Body of pancreas (tissue), 4 donors: ENCODE data around the gene PFN3. TPM values are rescaled to one million over a fixed set of nuclear protein-coding genes. Genes with fewer than 3 reads are reported as not detected.

ENCODE experiments used
- ATAC-seq: fragments of 150-250 bp; one replicate; pipeline ENCODE4 v1.9.1; 2016
- DNase-seq, 4 donors: peaks; one replicate each; pipeline ENCODE4 v3.0.0-alpha.2; 2019
- H3K27ac ChIP-seq, 4 donors: fragments of 200-600 bp; sonication (generic); 1 replicate in 3 of 4; 2 replicates in 1 of 4; pipeline versions ENCODE4 v1.5.1 to v1.6.1; 2016 to 2019; ENCODE audit warnings: mild to moderate bottlenecking in 1 of 4, mixed read lengths in 1 of 4, moderate library complexity in 1 of 4
- H3K27me3 ChIP-seq, 2 donors: fragments of 200-600 bp; sonication (generic); one replicate each; pipeline ENCODE4 v1.6.0; 2016; ENCODE audit warnings: mild to moderate bottlenecking in 1 of 2
- H3K36me3 ChIP-seq, 2 donors: fragments of 200-600 bp; sonication (generic); replicated peaks in 1 of 2; 2 replicates each; pipeline ENCODE4 v1.5.1; 2016; ENCODE audit warnings: low read depth in 2 of 2; ENCODE audit not compliant: insufficient read depth in 1 of 2
- H3K4me1 ChIP-seq: fragments of 200-600 bp; sonication (generic); one replicate; pipeline ENCODE4 v1.6.0; 2016
- H3K4me3 ChIP-seq, 2 donors: fragments of 200-600 bp; sonication (generic); 1 replicate in 1 of 2; 2 replicates in 1 of 2; pipeline ENCODE4 v1.5.1; 2016 to 2019
- H3K9me3 ChIP-seq, 3 donors: fragments of 200-600 bp; sonication (generic); 1 replicate in 2 of 3; 2 replicates in 1 of 3; pipeline ENCODE4 v1.5.1; 2016
- POLR2A ChIP-seq, 3 donors: fragments of 450-650 bp; IDR thresholded peaks; one replicate each; pipeline ENCODE4 v1.6.1; 2016; ENCODE audit warnings: antibody characterized with exemption in 3 of 3, mild to moderate bottlenecking in 2 of 3
- WGBS, 2 donors: methylation state at CpG; one replicate each; pipeline ENCODE4 v1.1.5; 2017; 5-methylcytosine and 5-hydroxymethylcytosine counted together
- intact Hi-C: fragments of 100-400 bp; cut with DNase I; formaldehyde crosslinking; loops from one replicate; pipeline ENCODE4 v1.15.1; 2023
- total RNA-seq, 2 donors: library from RNA; depleted of rRNA; stranded (reverse); fragments of >200 nt; gene quantifications; one replicate each; pipeline ENCODE4 v1.1.0, GENCODE V29; 2016
- TF ChIP-seq, protein P1 (sequence below), 7 experiments: fragments of 450-650 bp in 4 of 7; fragments of 200-600 bp in 3 of 7; sonication (generic) in 3 of 7; IDR thresholded peaks; one replicate each; pipeline ENCODE4 v1.5.1; 2016 to 2019; ENCODE audit warnings: antibody characterized with exemption in 7 of 7

The PFN3 gene
- total RNA-seq, 2 donors from 2014 or later: not detected

DNA sequence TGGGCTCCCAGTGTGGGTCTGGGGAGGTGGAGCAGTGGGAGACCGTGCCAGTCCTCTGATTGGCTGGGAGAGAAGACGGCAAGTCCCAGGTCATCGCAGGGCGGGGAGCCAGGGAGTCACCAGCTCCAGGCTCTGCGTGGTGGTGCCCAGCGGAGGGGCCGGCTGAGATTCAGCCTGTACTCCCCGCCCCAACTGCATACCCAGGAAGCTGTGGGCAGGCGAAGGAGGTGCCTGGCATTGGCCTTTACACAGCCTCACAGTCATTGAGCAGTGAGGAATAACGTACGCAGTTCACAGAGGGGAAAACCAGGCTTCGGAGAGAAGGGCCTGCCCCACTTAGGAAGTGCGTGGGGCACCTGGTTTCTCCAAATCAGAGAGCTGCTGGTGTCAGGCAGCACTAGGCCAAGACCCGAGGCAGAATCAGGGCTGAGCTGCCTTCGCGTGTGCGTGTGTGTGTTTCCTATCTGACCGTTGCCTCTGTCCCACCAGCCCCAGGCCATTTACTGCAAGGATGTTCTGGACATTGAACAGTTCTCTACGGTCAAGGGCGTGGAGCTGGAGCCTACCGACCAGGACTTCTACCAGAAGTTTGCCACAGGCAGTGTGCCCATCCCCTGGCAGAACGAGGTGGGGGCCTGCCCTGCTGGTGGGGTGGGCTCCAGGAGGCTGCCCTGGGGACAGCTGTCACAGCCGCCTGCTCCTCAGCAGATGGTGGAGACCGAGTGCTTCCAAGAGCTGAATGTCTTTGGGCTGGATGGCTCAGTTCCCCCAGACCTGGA lies 39.9 kb upstream of the PFN3 start:
- Histone ChIP-seq H3K4me3 (no peak overlapping the region), H3K36me3 (peaks cover 0 to 7% of the 10 kb centered on the region in 2 donors), H3K4me1 (no peaks in the 10 kb centered on the region), H3K27me3 (no peaks in the 10 kb centered on the region), H3K9me3 (no peaks in the 10 kb centered on the region), H3K27ac (no peak overlapping the region)
- ATAC-seq (no peak), DNase-seq (no peak)
- intact Hi-C loops: no loop called here
- 79 to 91% methylated on average over 7 to 24 of the region's 24 CpGs for WGBS, 2 donors
- TF ChIP-seq, protein P1, sequence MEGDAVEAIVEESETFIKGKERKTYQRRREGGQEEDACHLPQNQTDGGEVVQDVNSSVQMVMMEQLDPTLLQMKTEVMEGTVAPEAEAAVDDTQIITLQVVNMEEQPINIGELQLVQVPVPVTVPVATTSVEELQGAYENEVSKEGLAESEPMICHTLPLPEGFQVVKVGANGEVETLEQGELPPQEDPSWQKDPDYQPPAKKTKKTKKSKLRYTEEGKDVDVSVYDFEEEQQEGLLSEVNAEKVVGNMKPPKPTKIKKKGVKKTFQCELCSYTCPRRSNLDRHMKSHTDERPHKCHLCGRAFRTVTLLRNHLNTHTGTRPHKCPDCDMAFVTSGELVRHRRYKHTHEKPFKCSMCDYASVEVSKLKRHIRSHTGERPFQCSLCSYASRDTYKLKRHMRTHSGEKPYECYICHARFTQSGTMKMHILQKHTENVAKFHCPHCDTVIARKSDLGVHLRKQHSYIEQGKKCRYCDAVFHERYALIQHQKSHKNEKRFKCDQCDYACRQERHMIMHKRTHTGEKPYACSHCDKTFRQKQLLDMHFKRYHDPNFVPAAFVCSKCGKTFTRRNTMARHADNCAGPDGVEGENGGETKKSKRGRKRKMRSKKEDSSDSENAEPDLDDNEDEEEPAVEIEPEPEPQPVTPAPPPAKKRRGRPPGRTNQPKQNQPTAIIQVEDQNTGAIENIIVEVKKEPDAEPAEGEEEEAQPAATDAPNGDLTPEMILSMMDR (IDR thresholded peaks at IDR 0.05): no peak
- no peak for TF ChIP-seq POLR2A (IDR thresholded peaks at IDR 0.05)

GRCh38 chr5:177439518-177440053 lies 39.1 kb upstream of the PFN3 start:
- 95 to 96% methylated on average over 4 of the region's 4 CpGs for WGBS, 2 donors
- Histone ChIP-seq H3K9me3 (no peaks in the 10 kb centered on the region), H3K36me3 (peaks cover 0 to 11% of the 10 kb centered on the region in 2 donors), H3K4me1 (no peaks in the 10 kb centered on the region), H3K27ac (no peak overlapping the region), H3K4me3 (no peak overlapping the region), H3K27me3 (no peaks in the 10 kb centered on the region)
- no peak for ATAC-seq
- no peak for TF ChIP-seq POLR2A (IDR thresholded peaks at IDR 0.05)
- TF ChIP-seq, protein P1 (IDR thresholded peaks at IDR 0.05): no peak
- DNase-seq: no peak
- intact Hi-C loops: no loop called here

DNA sequence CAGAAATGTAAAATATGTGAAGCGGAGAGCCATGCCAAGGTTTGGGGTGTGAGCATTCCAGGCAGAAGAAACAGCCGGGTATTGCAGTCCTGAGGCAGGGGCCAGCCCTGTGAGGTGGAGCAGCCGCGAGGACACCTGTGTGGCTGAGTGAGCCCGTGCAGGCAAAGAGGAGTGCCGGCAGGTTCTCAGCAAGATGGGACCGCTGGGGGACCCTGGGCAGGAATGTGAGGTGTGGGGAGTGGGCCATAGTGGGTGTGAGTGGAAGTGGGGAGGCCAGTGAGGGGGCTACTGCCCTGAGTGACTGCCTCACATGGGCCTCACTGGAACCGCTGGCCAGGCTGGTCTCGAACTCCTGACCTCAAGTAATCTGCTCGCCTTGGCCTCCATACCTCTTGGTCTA lies 38.0 kb upstream of the PFN3 start:
- 93 to 95% methylated on average over 10 of the region's 10 CpGs for WGBS, 2 donors

DNA sequence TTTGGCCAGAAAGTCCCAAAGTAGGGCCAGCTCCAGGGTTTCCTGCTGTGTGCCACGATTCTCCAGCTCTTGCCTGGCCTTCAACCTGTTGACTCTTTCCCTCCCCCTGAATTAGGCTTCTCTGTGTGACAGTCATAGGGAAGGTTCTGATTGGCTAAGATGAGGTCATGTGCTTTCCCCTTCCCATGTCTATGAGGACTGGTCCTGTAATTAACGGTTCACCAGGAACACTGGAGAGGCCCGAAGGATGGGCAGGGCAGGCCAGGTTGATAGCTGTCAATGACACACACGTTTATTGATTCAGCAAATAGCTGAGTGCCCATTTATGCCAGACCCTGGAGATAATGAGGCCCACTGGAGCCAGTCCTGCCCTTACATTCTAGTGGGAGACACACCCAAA lies 37.2 kb upstream of the PFN3 start:
- DNase-seq: no peak
- peaks cover 0 to 22% of the 10 kb centered on the region in 2 donors for H3K36me3 ChIP-seq
- no peaks in the 10 kb centered on the region for H3K27me3 ChIP-seq
- H3K4me1 ChIP-seq: no peaks in the 10 kb centered on the region
- TF ChIP-seq, protein P1 (IDR thresholded peaks at IDR 0.05): no peak
- no peak for TF ChIP-seq POLR2A (IDR thresholded peaks at IDR 0.05)
- 61 to 66% methylated on average over 4 of the region's 4 CpGs for whole genome bisulfite sequencing, 2 donors
- H3K27ac ChIP-seq: no peak overlapping the region
- ATAC-seq: no peak
- intact Hi-C loops: no loop called here
- H3K9me3 ChIP-seq: no peaks in the 10 kb centered on the region
- H3K4me3 ChIP-seq: no peak overlapping the region

More for the DNA sequence above, 38.0 kb upstream of the PFN3 start:
- H3K4me3 ChIP-seq: no peak overlapping the region
- H3K9me3 ChIP-seq: no peaks in the 10 kb centered on the region
- no peaks in the 10 kb centered on the region for H3K4me1 ChIP-seq
- DNase-seq (no peak), ATAC-seq (no peak)
- intact Hi-C loops: no loop called here
- H3K36me3 ChIP-seq: peaks cover 0 to 18% of the 10 kb centered on the region in 2 donors
- no peaks in the 10 kb centered on the region for H3K27me3 ChIP-seq
- H3K27ac ChIP-seq: no peak overlapping the region
- TF ChIP-seq, protein P1 (IDR thresholded peaks at IDR 0.05): no peak
- TF ChIP-seq POLR2A (IDR thresholded peaks at IDR 0.05): no peak
